MCF 10A (cell line): ENCODE measurements around the gene ATF5. TPM values are rescaled to one million over a fixed set of nuclear protein-coding genes. Genes with fewer than 3 reads are reported as not detected.

Source experiments
- BruUV-seq: library from RNA; stranded (reverse); fragments of 400-500 nt; replicated peaks from 2 replicates; lab custom pipeline; 2021; lab: Mats Ljungman, UMichigan
- CTCF ChIA-PET: fragments of 300-600 bp; sonication (Branson Sonifier 250); formaldehyde crosslinking; extraction: SDS; loops from one replicate; lab custom pipeline; 2021; ENCODE audit warnings: antibody characterized with exemption, inconsistent platforms; lab: Yijun Ruan, JAX
- POLR2A ChIA-PET: fragments of 300-600, 350-650 bp; sonication (Branson Sonifier 250); formaldehyde crosslinking; extraction: SDS; loops from one replicate; lab custom pipeline; 2020; ENCODE audit warnings: antibody characterized with exemption, inconsistent platforms; lab: Yijun Ruan, JAX
- DNase-seq: peaks from one replicate; pipeline ENCODE4 v3.0.0-alpha.2; 2018; ENCODE audit not compliant: unreplicated experiment
- H3K27ac Mint-ChIP-seq: one replicate; pipeline ENCODE4 v1.8.0; 2022; ENCODE audit warnings: mild to moderate bottlenecking, low read depth, mixed read lengths; ENCODE audit not compliant: unreplicated experiment
- H3K27me3 Mint-ChIP-seq: one replicate; pipeline ENCODE4 v1.8.0; 2022; ENCODE audit warnings: mixed read lengths; ENCODE audit not compliant: insufficient read depth, unreplicated experiment
- H3K36me3 Mint-ChIP-seq: one replicate; pipeline ENCODE4 v1.8.0; 2022; ENCODE audit warnings: mild to moderate bottlenecking, moderate library complexity, mixed read lengths; ENCODE audit not compliant: insufficient read depth, unreplicated experiment
- H3K4me1 Mint-ChIP-seq: one replicate; pipeline ENCODE4 v1.8.0; 2022; ENCODE audit warnings: mixed read lengths; ENCODE audit not compliant: insufficient read depth, unreplicated experiment
- H3K4me3 Mint-ChIP-seq: one replicate; pipeline ENCODE4 v1.8.0; 2022; ENCODE audit warnings: mild to moderate bottlenecking, moderate library complexity, mixed read lengths; ENCODE audit not compliant: unreplicated experiment
- H3K9me3 Mint-ChIP-seq: one replicate; pipeline ENCODE4 v1.8.0; 2022; ENCODE audit warnings: mixed read lengths; ENCODE audit not compliant: unreplicated experiment
- intact Hi-C: fragments of 100-400 bp; cut with micrococcal nuclease; formaldehyde crosslinking; loops from 2 replicates; pipeline ENCODE4 v1.14.1; 2022
- total RNA-seq: library from RNA; stranded (reverse); gene quantifications from 2 replicates; pipeline ENCODE4 v1.2.3, GENCODE V29; 2022
- TF ChIP-seq, protein P1 (sequence below): fragments of 200-600 bp; IDR thresholded peaks from one replicate; pipeline ENCODE4 v1.8.0; 2022; ENCODE audit warnings: antibody characterized with exemption, mild to moderate bottlenecking; ENCODE audit not compliant: unreplicated experiment

The ATF5 gene
- total RNA-seq, 1 experiment from 2014 or later: 23.7 TPM

DNA sequence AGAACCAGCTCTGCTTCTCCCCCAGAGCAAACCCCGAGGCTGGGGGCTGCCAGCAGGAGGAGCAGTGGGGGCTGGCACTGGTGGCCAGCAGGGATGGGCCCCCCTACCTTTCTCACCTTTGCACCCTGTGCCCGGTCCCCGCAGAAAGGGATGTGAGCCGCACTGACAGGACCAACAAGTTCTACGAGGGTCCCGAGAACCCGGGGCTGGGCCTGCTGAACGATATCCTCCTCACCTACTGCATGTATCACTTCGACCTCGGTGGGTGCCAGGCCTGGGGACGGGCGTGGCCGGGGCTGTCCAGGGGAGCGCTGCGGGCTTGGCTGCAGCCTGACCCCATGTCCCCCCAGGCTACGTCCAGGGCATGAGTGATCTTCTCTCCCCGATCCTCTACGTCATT, 44.9 kb upstream of the ATF5 start:
- DNase-seq: no peak
- Mint-ChIP-seq H3K4me3 (no peak overlapping the region), H3K27ac (no peak overlapping the region), H3K9me3 (no peaks in the 10 kb centered on the region), H3K4me1 (peaks cover under 1% of the 10 kb centered on the region), H3K36me3 (peaks cover 69% of the 10 kb centered on the region), H3K27me3 (no peaks in the 10 kb centered on the region)
- TF ChIP-seq, protein P1, sequence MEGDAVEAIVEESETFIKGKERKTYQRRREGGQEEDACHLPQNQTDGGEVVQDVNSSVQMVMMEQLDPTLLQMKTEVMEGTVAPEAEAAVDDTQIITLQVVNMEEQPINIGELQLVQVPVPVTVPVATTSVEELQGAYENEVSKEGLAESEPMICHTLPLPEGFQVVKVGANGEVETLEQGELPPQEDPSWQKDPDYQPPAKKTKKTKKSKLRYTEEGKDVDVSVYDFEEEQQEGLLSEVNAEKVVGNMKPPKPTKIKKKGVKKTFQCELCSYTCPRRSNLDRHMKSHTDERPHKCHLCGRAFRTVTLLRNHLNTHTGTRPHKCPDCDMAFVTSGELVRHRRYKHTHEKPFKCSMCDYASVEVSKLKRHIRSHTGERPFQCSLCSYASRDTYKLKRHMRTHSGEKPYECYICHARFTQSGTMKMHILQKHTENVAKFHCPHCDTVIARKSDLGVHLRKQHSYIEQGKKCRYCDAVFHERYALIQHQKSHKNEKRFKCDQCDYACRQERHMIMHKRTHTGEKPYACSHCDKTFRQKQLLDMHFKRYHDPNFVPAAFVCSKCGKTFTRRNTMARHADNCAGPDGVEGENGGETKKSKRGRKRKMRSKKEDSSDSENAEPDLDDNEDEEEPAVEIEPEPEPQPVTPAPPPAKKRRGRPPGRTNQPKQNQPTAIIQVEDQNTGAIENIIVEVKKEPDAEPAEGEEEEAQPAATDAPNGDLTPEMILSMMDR: no peak
- CTCF ChIA-PET: no interaction called here
- intact Hi-C loops: no loop called here
- no TSS peak for BruUV-seq
- POLR2A ChIA-PET: interaction anchor here (0.9 kb wide), 1 partner anchor 11 kb away, joined by 3 read pairs; no protein-coding TSS in a partner anchor

DNA sequence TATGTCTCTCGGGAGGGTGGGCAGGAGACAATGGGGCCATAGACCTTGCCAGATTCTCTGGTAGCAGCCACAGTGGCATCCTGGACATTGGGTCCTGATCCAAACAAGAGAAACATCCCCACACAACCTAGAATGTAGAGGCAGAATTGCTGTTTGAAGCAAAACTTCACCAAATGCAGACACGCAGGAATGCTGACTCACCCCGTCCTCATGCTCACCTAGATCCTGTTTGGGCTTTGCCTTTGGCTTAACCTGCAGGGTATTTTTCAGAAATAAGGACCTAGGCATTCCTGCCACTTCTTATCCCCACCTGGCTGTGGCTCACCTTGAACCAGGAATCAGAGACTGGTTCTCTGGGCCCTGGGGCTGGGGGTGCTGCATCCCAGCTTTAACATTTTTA, 44.2 kb upstream of the ATF5 start:
- intact Hi-C loops: no loop called here
- H3K4me3 Mint-ChIP-seq: no peak overlapping the region
- POLR2A ChIA-PET: interaction anchor here (0.6 kb wide), 1 partner anchor 392 kb away, joined by 4 read pairs; no protein-coding TSS in a partner anchor
- no TSS peak for BruUV-seq
- TF ChIP-seq, protein P1: no peak
- H3K36me3 Mint-ChIP-seq: peaks cover 63% of the 10 kb centered on the region
- no peaks in the 10 kb centered on the region for H3K27me3 Mint-ChIP-seq
- H3K27ac Mint-ChIP-seq: no peak overlapping the region
- no peaks in the 10 kb centered on the region for H3K4me1 Mint-ChIP-seq
- DNase-seq: no peak
- H3K9me3 Mint-ChIP-seq: no peaks in the 10 kb centered on the region
- CTCF ChIA-PET: interaction anchor here (0.6 kb wide), 2 partner anchors 426 to 796 kb away, joined by 3 to 4 read pairs; no protein-coding TSS in a partner anchor

DNA sequence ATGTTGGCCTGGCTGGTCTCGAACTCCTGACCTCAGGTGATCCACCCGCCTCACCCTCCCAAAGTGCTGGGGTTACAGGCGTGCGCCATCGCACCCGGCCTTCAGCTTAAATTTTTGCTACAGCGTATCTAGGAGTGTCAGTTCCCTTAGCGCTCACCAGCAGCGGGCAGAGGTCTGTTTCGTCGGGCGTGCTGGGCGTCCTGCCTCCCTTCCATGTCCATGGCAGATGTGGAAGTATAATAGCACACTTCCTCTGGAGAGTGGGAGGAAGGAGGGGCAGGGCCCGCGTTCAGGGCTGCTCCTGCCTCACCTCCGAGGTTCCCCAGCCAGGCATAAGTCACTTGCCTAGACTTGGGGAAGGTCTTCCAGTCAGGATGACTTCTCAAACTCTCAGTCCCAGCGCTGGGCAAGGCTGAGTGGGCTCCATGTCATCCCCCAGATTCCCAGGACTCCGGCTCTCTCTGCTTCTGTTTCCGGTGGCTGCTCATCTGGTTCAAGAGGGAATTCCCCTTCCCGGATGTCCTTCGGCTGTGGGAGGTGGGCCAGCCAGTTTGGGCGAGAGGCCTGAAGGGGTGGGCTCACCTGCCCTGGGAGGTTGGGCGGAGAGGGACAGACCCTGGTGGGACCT, 41.9 kb upstream of the ATF5 start:
- H3K27ac Mint-ChIP-seq: no peak overlapping the region
- CTCF ChIA-PET: interaction anchor here (1.2 kb wide), 1 partner anchor 43 kb away, joined by 3 read pairs; no protein-coding TSS in a partner anchor
- intact Hi-C loops: no loop called here
- TF ChIP-seq, protein P1: no peak
- peaks cover 42% of the 10 kb centered on the region for H3K36me3 Mint-ChIP-seq
- H3K27me3 Mint-ChIP-seq: no peaks in the 10 kb centered on the region
- H3K4me3 Mint-ChIP-seq: no peak overlapping the region
- no peaks in the 10 kb centered on the region for H3K4me1 Mint-ChIP-seq
- no peaks in the 10 kb centered on the region for H3K9me3 Mint-ChIP-seq
- no peak for DNase-seq
- POLR2A ChIA-PET: interaction anchor here (0.5 kb wide), 1 partner anchor 20 kb away, joined by 3 read pairs; no protein-coding TSS in a partner anchor
- no TSS peak for BruUV-seq

DNA sequence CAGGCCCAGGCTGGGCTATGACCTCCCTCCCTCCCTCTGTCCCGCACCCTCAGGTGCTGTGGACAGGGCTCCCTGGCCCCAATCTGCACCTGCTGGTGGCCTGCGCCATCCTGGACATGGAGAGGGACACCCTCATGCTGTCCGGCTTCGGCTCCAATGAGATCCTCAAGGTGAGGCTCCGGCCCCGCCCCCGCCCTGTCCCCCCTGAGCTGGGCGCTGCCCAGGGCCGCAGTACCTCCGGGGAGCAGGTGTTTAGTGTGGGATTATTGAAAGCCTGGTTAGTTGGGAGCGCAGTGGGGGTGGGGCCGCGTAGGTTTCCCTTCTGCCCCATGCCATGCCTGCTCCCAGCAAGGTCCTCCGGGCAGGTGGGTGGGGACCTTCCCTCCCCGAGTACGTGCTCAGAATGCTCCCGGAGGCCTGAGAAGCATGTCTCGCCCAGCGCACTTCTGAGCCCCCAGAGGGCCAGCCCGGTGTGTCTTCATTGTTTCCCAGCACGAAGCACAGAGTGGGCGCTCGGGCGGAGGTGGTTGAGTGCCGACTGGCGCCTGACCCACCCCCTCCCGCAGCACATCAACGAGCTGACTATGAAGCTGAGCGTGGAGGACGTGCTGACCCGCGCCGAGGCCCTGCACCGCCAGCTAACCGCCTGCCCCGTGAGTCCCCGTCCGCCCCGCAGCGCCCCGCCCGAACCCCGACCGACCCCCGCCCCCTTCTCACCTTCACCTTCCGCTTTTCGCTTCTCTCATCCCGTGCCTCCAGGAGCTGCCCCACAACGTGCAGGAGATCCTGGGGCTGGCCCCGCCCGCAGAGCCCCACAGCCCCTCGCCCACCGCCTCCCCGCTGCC, 41.1 kb upstream of the ATF5 start:
- H3K27ac Mint-ChIP-seq: no peak overlapping the region
- ChIA-PET POLR2A (no interaction called here), CTCF (interaction anchor here (1.2 kb wide), 1 partner anchor 43 kb away, joined by 3 read pairs; no protein-coding TSS in a partner anchor)
- BruUV-seq: no TSS peak
- TF ChIP-seq, protein P1: no peak
- intact Hi-C loops: no loop called here
- peaks cover 35% of the 10 kb centered on the region for H3K36me3 Mint-ChIP-seq
- no peak overlapping the region for H3K4me3 Mint-ChIP-seq
- H3K4me1 Mint-ChIP-seq: no peaks in the 10 kb centered on the region
- H3K27me3 Mint-ChIP-seq: no peaks in the 10 kb centered on the region
- no peak for DNase-seq
- H3K9me3 Mint-ChIP-seq: no peaks in the 10 kb centered on the region
